Peyer's patch (tissue), 4 donors: ENCODE results near the gene DHODH. TPM values are rescaled to one million over a fixed set of nuclear protein-coding genes. Genes with fewer than 3 reads are reported as not detected.

Source experiments
- DNase-seq, 3 donors: peaks; one replicate each; pipeline ENCODE4 v3.0.0-alpha.2; 2017 to 2019
- H3K27ac ChIP-seq, 4 donors: fragments of 200-600 bp; sonication (generic); one replicate each; pipeline ENCODE4 v1.5.1; 2016 to 2019
- H3K27me3 ChIP-seq, 2 donors: fragments of 200-600 bp; sonication (generic); one replicate each; pipeline ENCODE4 v1.5.1; 2019
- H3K36me3 ChIP-seq, 3 donors: fragments of 200-600 bp; sonication (generic); one replicate each; pipeline ENCODE4 v1.5.1; 2016 to 2019
- H3K4me1 ChIP-seq, 4 donors: fragments of 200-600 bp; sonication (generic); one replicate each; pipeline ENCODE4 v1.5.1; 2016 to 2019
- H3K4me3 ChIP-seq, 4 donors: fragments of 200-600 bp; sonication (generic); 1 replicate in 3 of 4; 2 replicates in 1 of 4; pipeline ENCODE4 v1.5.1; 2016 to 2019; ENCODE audit warnings: mild to moderate bottlenecking in 1 of 4
- H3K9me3 ChIP-seq, 4 donors: fragments of 200-600 bp; sonication (generic); one replicate each; pipeline ENCODE4 v1.5.1; 2016 to 2019; ENCODE audit warnings: mild to moderate bottlenecking in 1 of 4
- CTCF ChIP-seq, 6 experiments: fragments of 450-650 bp in 4 of 6; fragments of 200-600 bp in 2 of 6; sonication (generic) in 1 of 6; IDR thresholded peaks; one replicate each; pipeline ENCODE4 v1.5.1; 2017 to 2019; ENCODE audit warnings: antibody characterized with exemption in 6 of 6, mild to moderate bottlenecking in 3 of 6, moderate library complexity in 1 of 6
- POLR2A ChIP-seq, 2 donors: fragments of 450-650 bp; IDR thresholded peaks; one replicate each; pipeline ENCODE4 v1.5.1; 2017; ENCODE audit warnings: antibody characterized with exemption in 2 of 2, mild to moderate bottlenecking in 2 of 2, moderate library complexity in 2 of 2
- total RNA-seq, 4 donors: library from RNA; depleted of rRNA; stranded (reverse); fragments of >200 nt; gene quantifications; one replicate each; pipeline ENCODE4 v1.1.0, GENCODE V29; 2016

Gene DHODH
- total RNA-seq, 4 donors from 2014 or later: 0.88 to 8.9 (median 5.8) TPM

GRCh38 chr16:72036098-72036497 is 27.6 kb downstream of the DHODH start:
- H3K36me3 ChIP-seq: no peaks in the 10 kb centered on the region
- H3K4me3 ChIP-seq: no peak overlapping the region
- no peak for TF ChIP-seq CTCF (IDR thresholded peaks at IDR 0.05)
- TF ChIP-seq POLR2A (IDR thresholded peaks at IDR 0.05): no peak
- H3K27me3 ChIP-seq: no peaks in the 10 kb centered on the region
- H3K4me1 ChIP-seq: no peaks in the 10 kb centered on the region
- no peaks in the 10 kb centered on the region for H3K9me3 ChIP-seq
- no peak for DNase-seq
- H3K27ac ChIP-seq: no peak overlapping the region

GRCh38 chr16:72042157-72042660 is 33.7 kb downstream of the DHODH start:
- DNase-seq: no peak
- Histone ChIP-seq H3K27ac (no peak overlapping the region), H3K27me3 (no peaks in the 10 kb centered on the region), H3K4me1 (no peaks in the 10 kb centered on the region), H3K9me3 (no peaks in the 10 kb centered on the region), H3K36me3 (peaks cover 0 to 5% (median 0%) of the 10 kb centered on the region in 3 donors), H3K4me3 (no peak overlapping the region)
- TF ChIP-seq POLR2A (IDR thresholded peaks at IDR 0.05) (no peak), CTCF (IDR thresholded peaks at IDR 0.05) (no peak)

GRCh38 chr16:72043058-72043457 is 34.5 kb downstream of the DHODH start:
- H3K36me3 ChIP-seq: peaks cover 0 to 5% (median 0%) of the 10 kb centered on the region in 3 donors
- no peak overlapping the region for H3K4me3 ChIP-seq
- no peaks in the 10 kb centered on the region for H3K27me3 ChIP-seq
- no peaks in the 10 kb centered on the region for H3K4me1 ChIP-seq
- TF ChIP-seq CTCF (IDR thresholded peaks at IDR 0.05) (no peak), POLR2A (IDR thresholded peaks at IDR 0.05) (no peak)
- no peaks in the 10 kb centered on the region for H3K9me3 ChIP-seq
- no peak overlapping the region for H3K27ac ChIP-seq
- DNase-seq: no peak

- no peaks in the 10 kb centered on the region for H3K9me3 ChIP-seq
- H3K4me1 ChIP-seq: no peaks in the 10 kb centered on the region
- no peak for TF ChIP-seq CTCF (IDR thresholded peaks at IDR 0.05)
- TF ChIP-seq POLR2A (IDR thresholded peaks at IDR 0.05): no peak
- peaks cover 0 to 5% (median 0%) of the 10 kb centered on the region in 3 donors for H3K36me3 ChIP-seq
- H3K27ac ChIP-seq: no peak overlapping the region
- H3K27me3 ChIP-seq: no peaks in the 10 kb centered on the region
- H3K4me3 ChIP-seq: no peak overlapping the region
- DNase-seq: no peak
Measured at GRCh38 chr16:72043539-72043938, 35.0 kb downstream of the DHODH start.

GRCh38 chr16:72044296-72044695 is 35.8 kb downstream of the DHODH start:
- H3K4me3 ChIP-seq: no peak overlapping the region
- peaks cover 0 to 5% (median 0%) of the 10 kb centered on the region in 3 donors for H3K36me3 ChIP-seq
- no peaks in the 10 kb centered on the region for H3K27me3 ChIP-seq
- no peaks in the 10 kb centered on the region for H3K4me1 ChIP-seq
- no peak overlapping the region for H3K27ac ChIP-seq
- no peak for DNase-seq
- H3K9me3 ChIP-seq: no peaks in the 10 kb centered on the region
- TF ChIP-seq POLR2A (IDR thresholded peaks at IDR 0.05) (no peak), CTCF (IDR thresholded peaks at IDR 0.05) (no peak)
